ENCODE results near the gene HSP90AB1.
"Not testable (repeated sequence)": the region's sequence is repeated elsewhere in the genome, so short reads cannot be mapped to it uniquely, and the experiment has no call there.

HSP90AB1 gene

GRCh38 chr6:44222486-44223318 is 24.2 kb upstream of the HSP90AB1 start:
- DNase-seq (ENCODE audit: low spot score): no peak

GRCh38 chr6:44223319-44224028 is 23.4 kb upstream of the HSP90AB1 start, which contains the start of gene SLC29A1:
Gene SLC29A1 (plus strand): TSS chr6:44223595. CDS start chr6:44227314, 3,719 bp downstream.
- DNase-seq (ENCODE audit: low spot score): peak; percentile 84

GRCh38 chr6:44224029-44224964 is 22.6 kb upstream of the HSP90AB1 start:
- no peak for DNase-seq (ENCODE audit: low spot score)

- DNase-seq (ENCODE audit: low spot score): no peak
These were observed 22.0 kb upstream of the HSP90AB1 start for GRCh38 chr6:44224965-44225305.

- no peak for DNase-seq (ENCODE audit: low spot score)
These were observed 21.1 kb upstream of the HSP90AB1 start for GRCh38 chr6:44225579-44226325.

- no peak for DNase-seq (ENCODE audit: low spot score)
These were observed 20.3 kb upstream of the HSP90AB1 start for GRCh38 chr6:44226368-44227147.

GRCh38 chr6:44227148-44227793 is 19.6 kb upstream of the HSP90AB1 start:
- DNase-seq (ENCODE audit: low spot score): no peak

- no peak for DNase-seq (ENCODE audit: low spot score)
These were observed 18.9 kb upstream of the HSP90AB1 start for GRCh38 chr6:44228031-44228430.

GRCh38 chr6:44228433-44228832 is 18.5 kb upstream of the HSP90AB1 start:
- no peak for DNase-seq (ENCODE audit: low spot score)

- no peak for DNase-seq (ENCODE audit: low spot score)
These were observed 18.1 kb upstream of the HSP90AB1 start for GRCh38 chr6:44228836-44229235.

GRCh38 chr6:44229376-44230033 is 17.4 kb upstream of the HSP90AB1 start:
- no peak for DNase-seq (ENCODE audit: low spot score)

- DNase-seq (ENCODE audit: low spot score): no peak
These were observed 16.7 kb upstream of the HSP90AB1 start for GRCh38 chr6:44230034-44230675.

GRCh38 chr6:44231426-44231825 is 15.5 kb upstream of the HSP90AB1 start:
- DNase-seq (ENCODE audit: low spot score): not testable (repeated sequence)

- DNase-seq (ENCODE audit: low spot score): no peak
These were observed 14.0 kb upstream of the HSP90AB1 start for GRCh38 chr6:44232676-44233566.

- no peak for DNase-seq (ENCODE audit: low spot score)
These were observed 13.3 kb upstream of the HSP90AB1 start for GRCh38 chr6:44233567-44234100.

- DNase-seq (ENCODE audit: low spot score): no peak
These were observed 12.5 kb upstream of the HSP90AB1 start for GRCh38 chr6:44234101-44235025.

GRCh38 chr6:44235269-44235668 is 11.6 kb upstream of the HSP90AB1 start:
- no peak for DNase-seq (ENCODE audit: low spot score)

Data from HuH-7 (cell line).